Bronchial smooth muscle cell (primary cell): ENCODE measurements around the gene GPR107. TPM values are rescaled to one million over a fixed set of nuclear protein-coding genes. Genes with fewer than 3 reads are reported as not detected.

ENCODE experiments used
- total RNA-seq: library from RNA; depleted of rRNA; stranded (reverse); fragments of >200 nt; gene quantifications from 2 replicates; pipeline ENCODE4 v1.2.1, GENCODE V29; 2014

The GPR107 gene
- total RNA-seq: 18.8 and 52.9 TPM in 2 replicates

DNA sequence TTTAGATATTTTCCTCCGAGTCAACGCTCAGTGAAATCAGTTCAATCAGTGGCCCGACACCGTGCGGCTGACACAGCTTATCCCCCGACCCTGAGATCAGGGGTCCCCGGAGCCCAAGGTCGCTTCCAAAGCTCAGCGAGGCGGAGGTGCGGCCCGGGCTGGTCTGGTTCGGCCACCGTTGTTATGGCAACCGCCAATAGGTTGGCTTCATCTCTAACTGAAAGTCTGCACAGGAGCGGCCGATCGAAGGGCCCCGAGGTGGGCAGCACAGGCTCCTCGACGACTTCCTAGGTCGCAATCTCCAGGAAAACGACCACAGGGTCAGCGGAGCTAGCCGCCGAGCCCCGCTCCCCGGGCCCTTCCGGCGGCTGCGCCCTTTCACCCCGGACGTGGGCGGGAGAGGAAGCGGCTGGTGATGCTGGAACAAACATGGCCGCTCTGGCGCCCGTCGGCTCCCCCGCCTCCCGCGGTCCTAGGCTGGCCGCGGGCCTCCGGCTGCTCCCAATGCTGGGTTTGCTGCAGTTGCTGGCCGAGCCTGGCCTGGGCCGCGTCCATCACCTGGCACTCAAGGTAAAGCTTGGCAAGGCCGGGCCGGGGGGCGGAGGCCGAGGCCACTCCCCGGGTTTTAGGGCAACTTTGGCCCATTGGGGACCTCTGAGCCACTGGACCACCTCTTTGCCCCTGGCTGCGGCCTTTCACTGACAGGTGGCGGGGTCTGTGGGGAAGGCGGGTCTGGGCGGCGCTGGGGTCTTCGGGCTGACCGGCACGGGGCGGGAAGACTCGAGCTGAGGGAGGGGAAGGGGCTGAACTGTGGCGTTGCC lies at the start of gene GPR107:
GPR107 (plus strand) TSS at position 403 of the 821 bp plus-strand sequence; CDS start at position 430, 27 bp downstream.

DNA sequence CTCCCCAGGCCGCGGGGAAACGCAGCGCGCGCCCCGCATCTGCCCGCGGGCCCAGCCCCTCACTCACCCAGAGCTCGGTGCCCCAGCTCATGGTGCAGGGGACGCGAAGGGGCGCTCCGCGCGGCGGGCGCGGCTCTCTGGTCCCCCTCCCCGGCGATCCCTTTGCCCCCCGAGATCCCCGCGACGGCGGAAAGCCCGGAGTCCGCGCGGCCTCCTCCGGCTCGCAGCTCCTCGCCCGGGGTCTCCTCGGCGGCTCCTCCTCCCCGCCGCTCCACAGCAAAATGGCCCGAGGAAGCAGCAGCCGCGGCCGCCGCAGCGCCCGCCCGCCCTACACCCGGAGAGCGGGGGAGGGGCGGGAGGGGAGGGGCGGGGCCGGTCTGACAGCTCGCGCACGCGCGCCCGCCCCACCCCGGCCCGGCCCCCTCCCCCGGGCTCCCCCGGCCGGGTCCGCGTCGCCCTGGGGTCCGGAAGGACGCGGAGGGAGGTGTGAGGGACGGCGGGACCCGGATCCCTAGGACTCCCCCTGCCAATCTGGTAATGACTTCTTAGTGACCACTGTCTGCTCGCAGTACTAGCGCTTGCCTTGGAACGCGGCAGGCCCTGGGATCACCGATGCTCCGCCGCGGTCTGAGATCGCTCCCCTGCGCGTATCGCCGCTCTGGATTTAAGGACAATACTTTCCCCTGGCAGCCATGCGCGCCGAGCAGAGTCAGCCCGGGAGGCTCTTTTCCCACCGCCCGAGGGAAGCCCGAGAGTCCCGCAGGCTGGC lies 10.6 kb upstream of the GPR107 start, which contains the start of gene FNBP1:
FNBP1 (minus strand) TSS at position 305 of the 769 bp plus-strand sequence; CDS start at position 91, 214 bp downstream.

DNA sequence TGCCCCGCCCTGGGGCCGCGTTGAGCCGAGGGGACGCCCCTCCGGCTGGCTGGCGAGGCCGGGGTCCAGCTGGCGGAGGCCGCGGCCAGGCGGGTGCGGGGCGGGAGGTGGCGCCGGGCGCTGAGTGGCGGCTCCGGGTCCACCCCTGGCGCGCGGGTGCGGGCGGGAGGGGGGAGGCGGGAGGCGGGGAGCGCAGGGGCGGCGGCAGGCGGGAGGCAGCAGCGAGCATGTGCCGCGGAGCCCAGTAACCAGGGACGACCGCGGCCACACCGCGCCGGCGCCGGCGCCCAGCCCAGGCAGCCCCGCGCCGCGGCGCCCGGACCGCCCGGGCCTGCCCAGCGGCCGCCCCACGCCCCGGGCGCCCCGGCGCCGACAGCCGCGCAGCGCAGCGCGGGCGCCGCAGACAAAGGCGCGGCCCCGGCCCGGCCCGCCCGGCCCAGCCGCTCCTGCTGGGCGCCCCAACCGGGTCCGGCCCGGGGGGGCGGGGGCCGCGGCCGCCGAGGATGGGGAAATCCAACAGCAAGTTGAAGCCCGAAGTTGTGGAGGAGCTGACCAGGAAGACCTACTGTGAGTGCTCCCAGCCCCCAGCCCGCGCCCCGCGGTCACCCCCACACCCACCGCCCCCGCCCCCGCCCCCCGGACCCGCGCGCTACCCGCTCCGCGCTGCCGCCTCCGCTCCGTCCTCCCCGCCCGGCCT lies 118.6 kb downstream of the GPR107 start, which contains the start of gene NCS1:
NCS1 (plus strand) TSS at position 244 of the 697 bp plus-strand sequence; CDS start at position 504, 260 bp downstream.

Other genes starting within 250 kb of the GPR107 start
- gene TOR1A, start 229.8 kb upstream of the GPR107 start, total RNA-seq: 17.7 and 21.0 TPM in 2 replicates
- gene C9orf78, start 218.6 kb upstream of the GPR107 start, total RNA-seq: 45.6 and 58.6 TPM in 2 replicates
- gene USP20, start 218.4 kb upstream of the GPR107 start, total RNA-seq: 9.1 and 13.9 TPM in 2 replicates
- 28.8 and 29.8 TPM in 2 replicates for gene FNBP1, start 10.7 kb upstream of the GPR107 start, total RNA-seq
- 36.1 and 38.0 TPM in 2 replicates for gene NCS1, start 118.5 kb downstream of the GPR107 start, total RNA-seq
- gene HMCN2, start 211.9 kb downstream of the GPR107 start, total RNA-seq: under 0.01 and 0.09 TPM in 2 replicates